ENCODE data around the gene MYOM3.

DNA sequence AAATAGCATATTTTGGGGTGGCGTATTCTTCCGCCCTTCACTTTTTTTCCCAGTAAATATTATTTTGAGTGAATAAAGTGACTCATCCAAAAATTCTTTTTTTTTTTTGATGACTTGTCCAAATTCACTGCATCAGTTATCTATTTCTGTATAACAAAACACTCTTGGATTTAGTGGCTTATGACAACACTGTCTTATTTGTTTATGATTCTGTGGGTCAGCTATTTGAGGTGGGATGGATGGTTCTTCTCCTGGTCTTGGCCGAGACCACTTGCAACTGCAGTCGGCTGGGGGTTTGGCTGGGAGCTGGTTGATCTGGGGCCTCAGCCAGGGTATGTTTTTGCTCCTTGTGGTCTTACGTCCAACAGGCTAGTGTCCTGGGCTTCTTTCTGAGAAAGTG lies 91.9 kb downstream of the MYOM3 start:
- TF ChIP-seq, protein P1, sequence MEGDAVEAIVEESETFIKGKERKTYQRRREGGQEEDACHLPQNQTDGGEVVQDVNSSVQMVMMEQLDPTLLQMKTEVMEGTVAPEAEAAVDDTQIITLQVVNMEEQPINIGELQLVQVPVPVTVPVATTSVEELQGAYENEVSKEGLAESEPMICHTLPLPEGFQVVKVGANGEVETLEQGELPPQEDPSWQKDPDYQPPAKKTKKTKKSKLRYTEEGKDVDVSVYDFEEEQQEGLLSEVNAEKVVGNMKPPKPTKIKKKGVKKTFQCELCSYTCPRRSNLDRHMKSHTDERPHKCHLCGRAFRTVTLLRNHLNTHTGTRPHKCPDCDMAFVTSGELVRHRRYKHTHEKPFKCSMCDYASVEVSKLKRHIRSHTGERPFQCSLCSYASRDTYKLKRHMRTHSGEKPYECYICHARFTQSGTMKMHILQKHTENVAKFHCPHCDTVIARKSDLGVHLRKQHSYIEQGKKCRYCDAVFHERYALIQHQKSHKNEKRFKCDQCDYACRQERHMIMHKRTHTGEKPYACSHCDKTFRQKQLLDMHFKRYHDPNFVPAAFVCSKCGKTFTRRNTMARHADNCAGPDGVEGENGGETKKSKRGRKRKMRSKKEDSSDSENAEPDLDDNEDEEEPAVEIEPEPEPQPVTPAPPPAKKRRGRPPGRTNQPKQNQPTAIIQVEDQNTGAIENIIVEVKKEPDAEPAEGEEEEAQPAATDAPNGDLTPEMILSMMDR (IDR thresholded peaks at IDR 0.05), result no peak
- TF ChIP-seq POLR2A (IDR thresholded peaks at IDR 0.05) (no peak), EP300 (IDR thresholded peaks at IDR 0.05) (no peak), POLR2AphosphoS5 (IDR thresholded peaks at IDR 0.05) (no peak)

Data from stomach (tissue), 4 donors.